ENCODE results near the gene ACKR2. TPM values are rescaled to one million over a fixed set of nuclear protein-coding genes. Genes with fewer than 3 reads are reported as not detected.

ACKR2 gene
- total and polyA plus RNA-seq, 2 donors: 5.7 to 6.8 TPM

DNA sequence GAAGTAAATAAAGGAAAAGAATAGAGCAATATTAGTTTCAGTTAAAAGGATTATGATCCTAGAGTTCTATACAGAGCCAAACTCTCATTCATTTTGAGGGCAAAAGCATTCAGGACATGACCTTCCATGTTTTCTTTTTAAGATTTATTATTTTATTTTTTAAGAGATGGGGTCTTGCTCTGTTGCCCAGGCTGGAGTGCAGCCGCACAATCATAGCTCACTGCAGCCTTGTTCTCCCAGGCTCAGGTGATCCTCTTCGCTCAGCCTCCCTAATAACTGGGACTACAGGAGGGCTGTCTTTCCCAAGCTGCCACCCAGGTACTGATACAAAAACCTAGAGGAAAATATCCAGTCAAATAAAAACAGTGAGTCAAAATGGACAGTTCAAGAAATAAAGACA, 22.6 kb upstream of the ACKR2 start:
- peaks cover 2% of the 10 kb centered on the region for H3K36me3 ChIP-seq (ENCODE audit: insufficient read depth)
- H3K27ac ChIP-seq (ENCODE audit: low read depth): no peak overlapping the region
- no peak overlapping the region for H3K4me3 ChIP-seq (ENCODE audit: low read depth, low read length)
- no peaks in the 10 kb centered on the region for H3K4me1 ChIP-seq (ENCODE audit: insufficient read depth)
- DNase-seq (ENCODE audit: extremely low spot score): no peak
- WGBS: 96% methylated on average over 2 of the region's 2 CpGs

DNA sequence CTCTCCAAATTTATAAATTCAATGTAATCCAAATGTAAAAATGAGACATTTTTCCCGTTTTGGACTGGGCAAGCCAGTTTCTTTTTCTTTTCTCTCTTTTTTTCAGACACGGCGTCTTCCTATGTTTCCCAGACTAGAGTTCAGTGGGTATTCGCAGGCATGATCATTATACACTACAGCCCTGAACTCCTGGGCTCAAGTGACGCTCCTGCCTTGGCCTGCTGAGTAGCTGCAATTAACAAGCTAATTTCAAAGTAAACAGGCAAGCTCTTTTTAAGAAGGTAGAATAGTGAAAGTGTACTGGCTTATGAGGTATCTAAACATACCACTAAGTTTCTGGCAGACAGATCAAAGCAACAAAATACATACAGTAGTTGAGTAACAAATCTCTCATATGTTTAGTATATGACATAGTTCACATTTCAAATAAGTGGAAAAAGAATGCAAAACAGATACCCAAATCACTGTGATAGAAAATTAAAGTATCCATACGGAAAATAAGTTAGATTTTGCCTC, 18.5 kb upstream of the ACKR2 start:
- Histone ChIP-seq H3K4me3 (ENCODE audit: low read depth, low read length) (no peak overlapping the region), H3K27ac (ENCODE audit: low read depth) (no peak overlapping the region), H3K4me1 (ENCODE audit: insufficient read depth) (no peaks in the 10 kb centered on the region), H3K36me3 (ENCODE audit: insufficient read depth) (peaks cover 2% of the 10 kb centered on the region)
- DNase-seq (ENCODE audit: extremely low spot score): no peak
- 72% methylated on average over 6 of the region's 6 CpGs for WGBS

DNA sequence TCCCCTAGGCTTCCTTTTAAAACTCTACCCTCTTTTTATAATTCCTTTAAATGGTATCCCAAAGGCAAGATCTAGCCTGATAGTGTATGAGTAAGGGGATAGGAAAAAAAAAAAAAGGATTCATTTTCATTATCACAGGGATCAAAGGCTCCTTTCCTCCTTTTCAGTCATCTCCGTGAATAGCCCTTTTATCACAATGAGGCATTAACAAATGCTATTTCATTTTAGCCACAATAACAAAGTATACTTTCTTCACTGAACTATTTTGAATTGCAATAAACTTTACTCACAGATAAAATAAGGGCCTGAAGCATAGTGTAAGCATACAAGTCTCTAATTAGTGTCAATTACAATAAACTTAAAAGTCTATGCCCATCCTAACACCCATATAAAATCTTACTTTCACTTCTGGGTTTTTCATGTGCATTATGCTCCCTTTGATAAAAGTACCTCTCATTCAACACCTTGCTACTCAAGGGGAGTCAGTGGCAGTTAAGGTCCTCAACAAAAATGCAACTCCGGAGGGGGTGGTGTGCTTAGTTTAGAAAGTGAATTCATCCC, 13.5 kb upstream of the ACKR2 start:
- DNase-seq (ENCODE audit: extremely low spot score): no peak
- H3K36me3 ChIP-seq (ENCODE audit: insufficient read depth): no peaks in the 10 kb centered on the region
- H3K4me3 ChIP-seq (ENCODE audit: low read depth, low read length): no peak overlapping the region
- no peak overlapping the region for H3K27ac ChIP-seq (ENCODE audit: low read depth)
- 89% methylated on average over 2 of the region's 2 CpGs for WGBS
- no peaks in the 10 kb centered on the region for H3K4me1 ChIP-seq (ENCODE audit: insufficient read depth)

- no peak overlapping the region for H3K27ac ChIP-seq (ENCODE audit: low read depth)
- H3K36me3 ChIP-seq (ENCODE audit: insufficient read depth): no peaks in the 10 kb centered on the region
- no peak for DNase-seq (ENCODE audit: extremely low spot score)
- 89% methylated on average over 4 of the region's 5 CpGs for WGBS
- H3K4me1 ChIP-seq (ENCODE audit: insufficient read depth): no peaks in the 10 kb centered on the region
- no peak overlapping the region for H3K4me3 ChIP-seq (ENCODE audit: low read depth, low read length)
Observed at GRCh38 chr3:42796332-42796885, 12.8 kb upstream of the ACKR2 start.

GRCh38 chr3:42799376-42799775, 9.9 kb upstream of the ACKR2 start:
- Histone ChIP-seq H3K36me3 (ENCODE audit: insufficient read depth) (no peaks in the 10 kb centered on the region), H3K27ac (ENCODE audit: low read depth) (no peak overlapping the region), H3K4me3 (ENCODE audit: low read depth, low read length) (no peak overlapping the region), H3K4me1 (ENCODE audit: insufficient read depth) (no peaks in the 10 kb centered on the region)
- WGBS: 83% methylated on average over 7 of the region's 7 CpGs
- no peak for DNase-seq (ENCODE audit: extremely low spot score)

- H3K4me1 ChIP-seq (ENCODE audit: insufficient read depth): no peaks in the 10 kb centered on the region
- no peaks in the 10 kb centered on the region for H3K36me3 ChIP-seq (ENCODE audit: insufficient read depth)
- H3K27ac ChIP-seq (ENCODE audit: low read depth): peak overlapping the region; percentile 5
- H3K4me3 ChIP-seq (ENCODE audit: low read depth, low read length): no peak overlapping the region
- no peak for DNase-seq (ENCODE audit: extremely low spot score)
- WGBS: 96% methylated on average over 2 of the region's 2 CpGs
Observed at GRCh38 chr3:42800251-42800650, 9.0 kb upstream of the ACKR2 start.

DNA sequence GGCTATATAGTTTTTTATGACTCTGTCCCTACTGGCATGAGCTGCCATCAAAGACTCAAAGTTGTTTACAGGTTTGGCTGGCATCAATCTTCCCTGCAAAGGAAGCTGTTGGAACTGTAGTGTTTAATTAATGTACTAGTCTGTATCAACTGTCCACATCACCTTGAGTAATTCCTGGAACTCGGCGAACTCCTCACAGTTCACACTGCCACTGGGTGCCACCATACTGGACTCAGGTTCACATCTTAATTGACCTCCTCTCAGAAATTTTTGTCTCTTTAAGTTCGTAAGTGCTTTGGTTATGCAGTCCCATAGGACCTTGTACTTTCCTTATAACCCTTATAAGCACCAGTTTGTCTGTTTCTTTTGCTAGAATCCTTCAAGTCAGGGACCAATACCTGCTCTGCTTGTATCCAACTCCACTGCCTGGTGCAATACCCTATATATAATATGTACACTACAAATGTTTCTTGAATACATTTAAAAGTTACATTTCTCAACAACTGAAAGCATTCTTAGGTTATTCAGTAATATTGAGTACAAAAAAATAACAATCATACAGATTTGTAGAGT, 8.1 kb upstream of the ACKR2 start:
- no peak for DNase-seq (ENCODE audit: extremely low spot score)
- Histone ChIP-seq H3K27ac (ENCODE audit: low read depth) (no peak overlapping the region), H3K36me3 (ENCODE audit: insufficient read depth) (no peaks in the 10 kb centered on the region), H3K4me3 (ENCODE audit: low read depth, low read length) (no peak overlapping the region), H3K4me1 (ENCODE audit: insufficient read depth) (no peaks in the 10 kb centered on the region)
- 80% methylated on average over 3 of the region's 3 CpGs for WGBS

DNA sequence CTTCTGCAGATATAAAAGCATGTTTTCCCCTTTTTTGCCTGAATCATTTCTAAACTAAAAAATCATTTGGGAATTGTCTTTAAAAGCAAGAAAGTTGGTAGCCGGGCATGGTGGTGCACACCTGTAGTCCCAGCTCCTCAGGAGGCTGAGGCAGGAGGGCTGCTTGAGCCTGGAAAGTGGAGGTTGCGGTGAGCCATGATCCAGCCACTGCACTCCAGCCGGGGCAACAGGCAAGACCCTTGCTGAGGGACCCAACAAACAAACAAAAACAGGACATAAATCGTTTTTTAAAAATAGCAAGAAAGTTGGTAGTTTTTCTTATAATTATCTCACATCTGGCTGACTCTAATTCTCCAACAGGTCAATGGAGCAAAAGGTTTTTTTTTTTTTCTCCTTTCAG, 7.5 kb upstream of the ACKR2 start:
- no peak for DNase-seq (ENCODE audit: extremely low spot score)
- Histone ChIP-seq H3K4me1 (ENCODE audit: insufficient read depth) (no peaks in the 10 kb centered on the region), H3K27ac (ENCODE audit: low read depth) (no peak overlapping the region), H3K36me3 (ENCODE audit: insufficient read depth) (no peaks in the 10 kb centered on the region), H3K4me3 (ENCODE audit: low read depth, low read length) (no peak overlapping the region)
- WGBS: 92% methylated on average over 4 of the region's 4 CpGs

DNA sequence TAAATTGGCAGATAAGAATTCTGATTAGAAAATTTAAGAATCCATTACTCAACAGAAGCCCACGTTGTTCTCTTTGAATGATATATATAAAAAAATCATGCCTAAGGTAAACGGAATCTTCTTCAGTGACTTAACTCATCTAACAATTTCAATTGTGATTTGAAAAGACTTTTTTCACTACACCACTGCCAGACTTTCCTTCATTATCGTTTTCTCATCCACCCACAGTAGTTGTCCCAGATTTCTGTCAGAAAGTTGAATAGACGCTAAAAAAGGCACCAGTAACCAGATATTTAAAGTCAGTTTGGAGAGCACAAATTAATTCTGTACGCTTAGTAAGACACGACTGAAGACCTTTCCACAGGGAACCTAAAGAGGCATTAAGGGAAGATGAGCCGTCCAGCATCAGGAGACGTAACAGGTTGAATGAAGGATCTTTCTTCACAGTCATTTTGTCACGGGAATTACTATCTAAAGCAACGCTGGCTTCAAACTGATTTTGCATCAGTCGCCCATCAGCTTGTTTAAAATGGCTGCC, 6.3 kb upstream of the ACKR2 start:
- no peak overlapping the region for H3K27ac ChIP-seq (ENCODE audit: low read depth)
- H3K36me3 ChIP-seq (ENCODE audit: insufficient read depth): no peaks in the 10 kb centered on the region
- 43% methylated on average over 11 of the region's 11 CpGs for WGBS
- DNase-seq (ENCODE audit: extremely low spot score): no peak
- peak overlapping the region; percentile 79 for H3K4me3 ChIP-seq (ENCODE audit: low read depth, low read length)
- H3K4me1 ChIP-seq (ENCODE audit: insufficient read depth): no peaks in the 10 kb centered on the region

- DNase-seq (ENCODE audit: extremely low spot score): no peak
- Histone ChIP-seq H3K4me3 (ENCODE audit: low read depth, low read length) (peak overlapping the region; percentile 79), H3K27ac (ENCODE audit: low read depth) (peak overlapping the region; percentile 93), H3K36me3 (ENCODE audit: insufficient read depth) (no peaks in the 10 kb centered on the region), H3K4me1 (ENCODE audit: insufficient read depth) (no peaks in the 10 kb centered on the region)
- 1% methylated on average over 33 of the region's 33 CpGs for WGBS
Observed at GRCh38 chr3:42803414-42804105, 5.7 kb upstream of the ACKR2 start.

GRCh38 chr3:42804106-42804830, 5.0 kb upstream of the ACKR2 start, which contains the start of gene HIGD1A:
HIGD1A (minus strand) TSS chr3:42804490; CDS start chr3:42794253, 10,237 bp downstream.
- H3K27ac ChIP-seq (ENCODE audit: low read depth): peak within 1 kb of the TSS; percentile 93
- peak; percentile 93 for DNase-seq (ENCODE audit: extremely low spot score)
- H3K36me3 ChIP-seq (ENCODE audit: insufficient read depth): no peaks in the 10 kb centered on the region
- no peaks in the 10 kb centered on the region for H3K4me1 ChIP-seq (ENCODE audit: insufficient read depth)
- under 1% methylated on average over 63 of the region's 63 CpGs for WGBS
- H3K4me3 ChIP-seq (ENCODE audit: low read depth, low read length): peak within 1 kb of the TSS; percentile 79

- H3K4me1 ChIP-seq (ENCODE audit: insufficient read depth): no peaks in the 10 kb centered on the region
- no peak for DNase-seq (ENCODE audit: extremely low spot score)
- peak overlapping the region; percentile 79 for H3K4me3 ChIP-seq (ENCODE audit: low read depth, low read length)
- peak overlapping the region; percentile 88 for H3K27ac ChIP-seq (ENCODE audit: low read depth)
- WGBS: 2% methylated on average over 13 of the region's 13 CpGs
- no peaks in the 10 kb centered on the region for H3K36me3 ChIP-seq (ENCODE audit: insufficient read depth)
Observed at GRCh38 chr3:42804831-42805132, 4.5 kb upstream of the ACKR2 start.

DNA sequence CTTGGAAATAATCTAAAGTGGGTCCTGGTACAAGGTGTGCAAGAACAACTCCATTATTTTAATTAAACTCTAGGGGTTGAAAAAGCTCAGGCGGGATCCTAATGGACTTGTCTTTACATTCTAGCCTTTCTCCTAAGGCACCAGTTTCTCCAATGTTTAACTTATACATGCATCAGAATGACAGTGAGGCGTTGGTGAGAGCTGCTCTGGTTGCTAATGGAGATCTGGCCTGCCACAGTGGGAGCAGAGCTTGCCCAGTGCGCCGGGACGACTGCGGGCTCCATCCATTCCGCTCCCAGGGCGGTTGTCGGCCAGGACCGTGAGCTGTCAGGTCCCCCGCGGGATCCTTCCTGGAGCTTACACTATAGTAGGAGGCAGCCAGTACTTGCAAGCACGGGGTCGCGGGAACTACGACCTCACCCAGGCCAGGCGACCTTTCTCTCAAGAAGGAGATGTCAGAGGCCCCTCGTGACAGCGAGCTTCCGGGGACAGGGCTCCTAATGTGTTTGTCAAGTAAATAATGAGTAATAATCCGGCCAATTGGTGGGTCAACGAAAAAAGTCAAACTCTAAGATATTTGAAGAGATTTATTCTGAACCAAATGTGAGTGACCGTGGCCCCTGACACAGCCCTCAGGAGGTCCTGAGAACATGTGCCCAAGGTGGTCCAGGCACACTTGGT, 4.0 kb upstream of the ACKR2 start:
- no peak overlapping the region for H3K4me3 ChIP-seq (ENCODE audit: low read depth, low read length)
- WGBS: 32% methylated on average over 23 of the region's 23 CpGs
- H3K4me1 ChIP-seq (ENCODE audit: insufficient read depth): no peaks in the 10 kb centered on the region
- no peak for DNase-seq (ENCODE audit: extremely low spot score)
- H3K36me3 ChIP-seq (ENCODE audit: insufficient read depth): no peaks in the 10 kb centered on the region
- no peak overlapping the region for H3K27ac ChIP-seq (ENCODE audit: low read depth)

Data from urinary bladder (tissue), 4 donors.